Measurements from ENCODE around the gene DDX10.

- TF ChIP-seq FOXA2 (IDR thresholded peaks at IDR 0.05): no peak
- TF ChIP-seq, protein P1, sequence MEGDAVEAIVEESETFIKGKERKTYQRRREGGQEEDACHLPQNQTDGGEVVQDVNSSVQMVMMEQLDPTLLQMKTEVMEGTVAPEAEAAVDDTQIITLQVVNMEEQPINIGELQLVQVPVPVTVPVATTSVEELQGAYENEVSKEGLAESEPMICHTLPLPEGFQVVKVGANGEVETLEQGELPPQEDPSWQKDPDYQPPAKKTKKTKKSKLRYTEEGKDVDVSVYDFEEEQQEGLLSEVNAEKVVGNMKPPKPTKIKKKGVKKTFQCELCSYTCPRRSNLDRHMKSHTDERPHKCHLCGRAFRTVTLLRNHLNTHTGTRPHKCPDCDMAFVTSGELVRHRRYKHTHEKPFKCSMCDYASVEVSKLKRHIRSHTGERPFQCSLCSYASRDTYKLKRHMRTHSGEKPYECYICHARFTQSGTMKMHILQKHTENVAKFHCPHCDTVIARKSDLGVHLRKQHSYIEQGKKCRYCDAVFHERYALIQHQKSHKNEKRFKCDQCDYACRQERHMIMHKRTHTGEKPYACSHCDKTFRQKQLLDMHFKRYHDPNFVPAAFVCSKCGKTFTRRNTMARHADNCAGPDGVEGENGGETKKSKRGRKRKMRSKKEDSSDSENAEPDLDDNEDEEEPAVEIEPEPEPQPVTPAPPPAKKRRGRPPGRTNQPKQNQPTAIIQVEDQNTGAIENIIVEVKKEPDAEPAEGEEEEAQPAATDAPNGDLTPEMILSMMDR (IDR thresholded peaks at IDR 0.05; ENCODE audit: low read depth, low read length, missing input control): no peak
- no peak for TF ChIP-seq YY1 (IDR thresholded peaks at IDR 0.05)
- no peak for TF ChIP-seq REST (IDR thresholded peaks at IDR 0.05)
- TF ChIP-seq TAF1 (conservative IDR thresholded peaks at IDR 0.05): no peak
- TF ChIP-seq GABPA (IDR thresholded peaks at IDR 0.05 in 1 of 2, conservative IDR thresholded peaks at IDR 0.05 in 1 of 2): no peak
- TF ChIP-seq JUND (IDR thresholded peaks at IDR 0.05): no peak
- no peak for TF ChIP-seq MAX (IDR thresholded peaks at IDR 0.05)
- TF ChIP-seq RAD21 (IDR thresholded peaks at IDR 0.05): no peak
- TF ChIP-seq RXRA (IDR thresholded peaks at IDR 0.05): no peak
These were observed 222.8 kb downstream of the DDX10 start for GRCh38 chr11:108887436-108888238.
